GM19438 (cell line): Measurements from ENCODE around the gene NF2.

Source experiments
- ATAC-seq: cut with Tn5 transposase; IDR thresholded peaks from one replicate; pipeline ENCODE4 v1.9.1; 2021; ENCODE audit warnings: low read depth; ENCODE audit not compliant: unreplicated experiment

The NF2 gene

DNA sequence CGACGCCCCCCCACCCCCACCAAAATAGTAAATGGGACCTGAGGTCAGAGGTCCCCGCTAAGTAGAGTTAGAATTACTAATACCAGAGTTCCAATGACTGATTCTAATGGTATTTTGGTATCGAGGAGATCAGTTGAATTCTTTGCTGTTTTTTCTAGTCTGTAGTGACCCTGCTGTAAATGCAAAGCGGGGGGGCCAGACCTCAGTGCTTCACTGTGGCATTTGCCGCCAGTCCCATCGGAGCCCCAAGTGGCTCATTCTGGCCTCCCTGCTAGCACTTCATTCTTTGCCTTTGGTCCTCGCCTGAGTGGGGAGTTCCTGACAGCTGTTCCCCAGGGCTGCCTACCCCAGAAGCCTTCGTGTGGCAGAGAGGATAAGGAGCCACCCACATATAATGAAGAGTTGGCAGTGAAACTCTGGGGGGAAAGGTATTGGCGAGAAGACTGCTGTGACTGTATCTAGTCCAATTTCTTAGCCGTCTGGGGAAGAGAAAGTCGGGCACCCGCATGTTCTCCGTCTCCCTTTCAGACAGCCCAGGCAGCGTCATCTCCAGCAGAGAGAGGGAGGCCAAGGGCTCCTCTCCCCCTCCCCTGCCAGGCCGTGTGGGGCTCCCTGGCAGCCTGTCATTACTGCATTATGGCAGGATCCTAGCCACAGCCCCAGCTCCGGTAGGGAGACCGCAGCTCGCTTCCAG, 96.9 kb downstream of the NF2 start:
- no peak for ATAC-seq

DNA sequence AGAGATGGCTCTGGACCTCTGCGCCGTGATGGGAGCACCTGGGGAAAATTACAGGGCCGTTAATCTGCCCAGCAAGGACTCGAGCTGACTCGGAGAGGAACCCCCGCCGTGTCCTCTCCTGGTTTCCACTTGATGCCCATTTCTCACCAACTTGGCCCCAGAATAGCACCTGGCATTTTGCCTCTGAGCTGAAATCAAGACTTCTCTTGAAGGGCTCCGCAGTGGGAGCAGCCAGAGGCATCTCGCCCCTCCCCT, 97.4 kb downstream of the NF2 start:
- ATAC-seq, result no peak

DNA sequence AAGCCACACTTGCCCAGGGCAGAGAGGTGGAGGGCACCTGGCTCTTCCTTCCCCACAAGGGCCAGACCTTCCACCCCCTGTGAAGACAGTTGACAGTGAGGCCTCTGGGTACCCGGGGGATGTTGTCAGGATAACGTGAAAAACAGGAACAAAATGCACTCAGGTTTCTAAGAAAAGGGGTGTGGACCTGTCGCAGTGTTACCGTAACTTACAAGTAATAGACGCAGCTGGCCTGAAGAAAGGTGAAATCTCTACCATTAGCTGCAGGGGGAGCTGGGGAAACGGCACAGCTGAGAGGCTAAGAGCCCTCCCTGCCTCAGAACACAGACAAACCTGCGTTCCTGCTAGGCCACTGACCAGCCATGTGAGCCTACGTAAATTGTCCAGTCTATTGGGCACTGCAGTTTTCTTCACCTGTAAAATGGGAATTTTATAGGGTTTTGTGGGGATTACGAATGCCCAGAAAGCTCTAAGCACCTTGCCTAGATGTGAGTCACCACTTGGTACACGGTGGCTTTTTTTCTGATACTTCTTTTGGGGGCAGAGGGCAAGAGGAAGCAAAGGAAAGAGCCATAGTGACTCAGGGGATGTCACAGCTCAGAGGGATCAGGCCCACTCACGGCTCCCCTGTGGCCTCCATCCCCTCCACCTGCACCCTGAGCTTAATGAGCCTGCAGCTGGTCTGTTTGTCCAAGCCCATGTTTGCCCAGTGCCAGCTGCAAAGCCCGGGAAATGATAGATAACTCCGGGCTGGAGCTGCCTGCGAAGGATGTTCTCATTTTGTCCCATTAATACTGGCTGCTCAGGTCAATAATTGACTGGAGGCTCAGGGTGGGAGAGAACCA, 97.9 kb downstream of the NF2 start:
- no peak for ATAC-seq

DNA sequence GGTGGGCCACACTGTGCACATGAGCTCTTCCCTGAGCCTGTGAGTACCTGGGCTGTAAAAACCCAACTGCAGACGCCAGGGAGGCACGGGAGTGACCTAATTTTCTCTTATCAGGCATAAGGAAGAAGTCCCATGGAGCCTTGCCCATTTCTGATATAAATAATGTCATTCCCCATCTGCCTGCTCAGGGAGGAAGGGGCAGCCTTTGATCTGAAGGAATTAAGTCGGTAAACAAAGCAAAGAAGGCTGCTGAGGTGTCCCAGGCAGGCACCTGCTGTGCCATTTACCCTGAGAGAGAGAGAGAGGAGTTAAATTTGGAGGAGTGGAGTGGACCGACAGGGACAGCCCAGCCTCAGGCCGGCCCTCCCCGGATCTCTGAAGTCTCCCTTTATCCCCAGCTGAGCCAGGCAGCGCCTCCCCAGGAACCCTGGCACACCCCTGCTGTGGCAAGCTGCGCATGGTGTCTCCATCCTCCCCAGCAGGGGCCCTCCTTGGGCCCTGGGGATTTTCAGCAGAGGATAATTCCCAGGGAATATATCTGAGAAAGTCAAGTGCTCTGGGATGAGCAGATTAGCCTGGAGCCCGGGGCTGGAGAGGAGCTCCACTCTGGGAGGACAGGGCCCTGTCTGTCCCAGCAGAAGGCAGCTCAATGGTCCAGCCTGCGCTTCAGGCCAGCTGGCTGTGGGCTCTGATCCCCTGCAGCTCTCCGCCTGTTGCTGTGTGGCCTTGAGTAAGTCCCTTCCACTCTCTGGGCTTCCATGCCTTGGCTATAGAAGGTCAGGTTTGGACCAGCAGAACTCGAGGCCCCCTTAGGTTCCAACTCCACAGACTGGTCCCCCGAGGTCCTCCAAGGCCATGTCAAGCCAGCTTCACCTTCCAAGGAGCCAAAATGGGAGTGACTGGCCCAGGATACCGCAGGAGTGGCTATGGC, 98.8 kb downstream of the NF2 start:
- no peak for ATAC-seq

DNA sequence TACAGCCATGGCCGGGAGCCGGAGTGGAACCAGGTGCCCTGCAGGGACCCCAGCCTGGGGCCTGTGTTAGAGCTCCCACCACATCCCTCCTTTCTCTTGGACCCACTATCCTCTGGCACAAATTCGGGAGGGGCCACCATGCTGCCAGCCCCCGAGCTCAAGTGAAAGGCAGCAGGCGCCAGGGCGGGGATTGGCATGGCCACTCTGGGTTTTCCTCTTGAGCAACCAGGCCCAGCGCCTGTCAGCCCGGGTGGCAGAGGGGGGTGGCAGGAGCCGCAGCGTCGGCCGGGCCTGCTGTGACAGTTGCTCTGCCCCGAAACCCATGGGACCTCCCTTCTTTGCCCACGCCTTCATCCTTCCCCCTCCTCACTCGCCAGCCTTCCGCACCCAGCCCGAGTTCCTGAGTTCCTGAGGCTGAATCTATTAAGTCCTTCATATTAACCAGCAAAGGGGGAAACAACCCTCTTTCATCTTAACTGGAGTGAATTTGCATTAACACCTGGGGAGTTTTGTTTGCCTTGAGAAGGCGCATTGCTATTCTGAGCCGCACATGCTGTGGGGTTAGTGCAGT, 99.6 kb downstream of the NF2 start:
- no peak for ATAC-seq

GRCh38 chr22:29703569-29704195, 100.2 kb downstream of the NF2 start:
- ATAC-seq, result no peak

DNA sequence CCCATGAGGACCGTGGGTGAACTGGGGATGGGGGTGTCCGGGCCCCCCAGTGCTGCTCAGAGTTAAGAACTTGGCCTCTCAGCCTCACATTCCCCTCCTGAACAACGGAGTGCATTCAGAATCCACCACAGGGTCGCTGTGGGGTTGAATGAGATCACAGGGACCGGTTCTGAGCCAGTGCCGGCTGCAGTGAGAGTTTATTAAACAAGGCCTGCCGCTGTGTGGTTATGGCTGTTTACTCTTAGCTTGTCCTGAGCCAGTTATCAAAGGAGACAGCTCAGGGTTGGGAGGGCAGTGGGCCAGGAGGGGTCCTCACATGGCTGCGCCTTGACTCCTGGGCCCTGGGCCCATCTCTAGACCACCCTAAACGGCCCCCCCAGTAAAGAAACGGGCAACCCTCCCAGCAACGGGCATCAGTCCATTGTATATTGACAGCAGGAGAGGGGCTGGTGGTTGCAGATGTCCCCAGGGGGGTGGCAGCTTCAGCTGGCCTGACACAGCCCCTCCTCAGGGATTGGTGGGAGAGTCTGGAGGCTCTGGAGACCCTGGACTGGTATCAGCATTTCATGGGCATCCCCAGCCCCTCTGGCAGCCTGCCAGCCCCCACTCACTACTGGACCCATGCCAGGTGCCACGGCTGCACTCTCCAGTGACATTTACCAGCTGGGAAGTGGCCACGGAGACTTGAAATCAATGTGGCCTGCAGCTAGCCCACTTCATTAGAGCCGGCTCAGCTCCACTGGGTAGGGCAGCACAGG, 101.3 kb downstream of the NF2 start:
- ATAC-seq, result no peak

GRCh38 chr22:29705651-29706050, 102.2 kb downstream of the NF2 start:
- no peak for ATAC-seq

GRCh38 chr22:29706486-29706885, 103.1 kb downstream of the NF2 start:
- ATAC-seq, result no peak

- no peak for ATAC-seq
Measured at GRCh38 chr22:29707010-29707409, 103.6 kb downstream of the NF2 start.

DNA sequence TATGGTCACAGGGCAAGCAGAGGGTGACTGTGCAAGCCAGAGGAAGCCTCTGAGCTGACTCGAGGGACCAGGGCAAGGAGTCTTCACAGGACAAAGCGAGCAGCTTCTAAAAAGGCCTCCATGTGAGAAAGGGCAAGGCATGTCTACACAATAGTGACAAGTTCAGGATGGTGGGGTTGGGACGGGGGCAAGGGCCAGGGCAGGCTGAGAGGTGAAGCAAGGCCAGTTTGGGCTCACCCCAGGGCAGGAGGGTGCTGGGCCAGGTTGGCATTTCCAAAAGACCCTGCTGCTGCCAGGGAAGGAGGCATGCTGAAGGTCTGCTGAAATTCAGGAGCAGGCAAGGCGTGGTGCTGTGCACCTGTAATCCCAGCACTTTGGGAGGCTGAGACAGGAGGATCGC, 104.0 kb downstream of the NF2 start:
- no peak for ATAC-seq

GRCh38 chr22:29710193-29710592, 106.8 kb downstream of the NF2 start:
- ATAC-seq, result no peak

DNA sequence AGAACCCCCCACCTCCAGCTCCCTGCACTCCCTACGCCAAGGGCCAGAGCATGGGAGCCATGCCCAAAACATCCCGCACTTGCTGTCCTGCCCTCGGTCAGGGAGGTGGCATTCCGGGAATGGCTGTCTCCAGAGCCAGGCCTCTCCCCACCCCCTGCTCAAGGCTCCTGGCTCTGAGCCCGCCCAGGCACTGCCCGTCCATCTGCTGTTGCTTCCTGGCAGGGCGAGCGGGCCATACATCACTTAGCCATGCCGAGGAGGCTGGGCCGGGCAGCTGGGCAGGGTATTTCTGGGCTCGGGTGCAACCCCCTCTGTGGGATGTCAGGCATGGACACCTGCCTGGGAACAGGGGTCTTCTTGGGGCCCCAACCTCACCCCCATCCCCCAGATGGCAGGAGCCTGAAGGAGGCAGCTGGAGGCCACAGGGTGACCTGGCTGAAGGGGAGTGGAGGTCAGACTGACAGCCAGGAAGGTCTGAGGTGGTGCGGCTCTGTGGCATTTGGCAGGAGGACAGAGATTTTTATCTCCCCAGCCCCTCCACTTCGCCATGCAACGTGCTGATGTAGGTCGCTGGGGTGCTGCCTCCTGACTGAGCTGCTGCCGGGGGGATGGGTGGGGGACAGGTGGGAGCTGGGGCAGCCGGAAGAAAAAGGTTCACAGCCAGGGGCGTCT, 107.6 kb downstream of the NF2 start:
- ATAC-seq, result no peak

GRCh38 chr22:29712119-29712518, 108.7 kb downstream of the NF2 start:
- no peak for ATAC-seq

DNA sequence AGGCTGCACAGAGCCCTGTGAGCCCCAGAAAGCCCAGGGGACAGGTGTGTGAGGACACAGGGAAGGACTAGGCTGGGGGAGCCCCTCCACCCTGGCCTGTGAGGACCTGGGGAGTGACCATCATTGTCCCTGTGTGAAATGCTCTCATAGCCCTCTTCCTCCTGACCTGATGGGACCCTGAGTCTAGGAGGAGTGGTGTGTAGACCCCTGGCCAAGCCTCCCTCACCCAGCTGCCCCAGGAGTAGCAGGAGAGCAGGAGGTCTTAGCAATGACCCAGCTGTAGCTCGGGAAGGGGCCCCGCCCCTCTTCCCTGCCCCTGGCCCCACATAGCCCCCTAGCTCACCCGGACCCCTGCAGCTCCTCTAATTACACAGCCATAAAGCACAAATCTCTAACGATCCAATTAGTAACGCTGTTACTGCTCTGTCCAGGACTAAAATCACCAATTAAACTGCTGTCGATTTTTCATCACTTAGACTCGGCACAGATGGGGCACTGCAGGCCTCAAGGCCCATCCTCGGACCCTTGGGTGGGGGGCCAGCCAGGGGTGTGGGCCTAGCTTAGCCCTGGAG, 109.8 kb downstream of the NF2 start:
- no peak for ATAC-seq

GRCh38 chr22:29715240-29715639, 111.8 kb downstream of the NF2 start:
- ATAC-seq, result no peak

DNA sequence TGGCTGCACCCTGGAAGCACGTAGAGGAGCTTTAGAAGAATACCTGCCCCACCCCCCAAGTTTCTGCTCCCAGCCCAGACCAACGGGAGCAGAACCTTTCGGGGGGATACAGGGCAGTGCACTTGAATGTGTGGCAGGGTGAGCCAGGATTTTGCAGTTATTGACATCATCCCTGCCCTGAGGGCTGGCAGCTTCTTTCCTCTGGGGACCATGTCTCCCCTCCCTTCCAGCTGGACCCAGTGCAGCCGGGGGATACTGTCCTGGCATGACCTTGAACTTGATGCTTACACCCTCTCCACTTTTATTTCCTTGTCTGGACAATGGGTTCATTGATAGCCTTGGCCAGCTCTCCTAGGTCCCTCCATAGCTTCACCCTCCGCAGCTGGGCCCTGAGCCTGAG, 112.3 kb downstream of the NF2 start:
- ATAC-seq, result no peak

GRCh38 chr22:29716814-29717545, 113.5 kb downstream of the NF2 start:
- ATAC-seq, result no peak
